ENCODE measurements around the gene ATG9A.

DNA sequence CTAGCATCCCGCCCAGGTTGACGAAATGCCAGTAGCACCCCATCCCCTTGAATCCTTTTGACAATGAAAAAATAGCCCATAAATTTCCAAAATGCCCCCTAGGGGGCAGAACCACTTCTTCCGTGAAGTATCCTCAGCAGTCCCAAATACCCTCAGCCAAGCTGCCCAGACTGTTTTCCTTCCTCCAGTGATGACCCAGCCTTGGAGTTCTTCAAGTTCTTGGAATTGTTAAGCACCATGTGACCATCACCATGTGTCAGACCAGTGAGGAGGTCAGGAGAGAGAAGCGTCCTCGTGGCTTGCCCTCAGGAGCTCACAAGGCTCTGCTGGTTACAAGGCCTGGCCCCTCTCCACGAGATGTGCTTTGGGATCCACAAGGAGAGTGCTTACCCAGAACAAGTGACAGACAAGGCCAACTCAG lies 58.2 kb downstream of the ATG9A start:
- no peak for TF ChIP-seq ZNF565 (CRISPR knock-in tag; conservative IDR thresholded peaks at IDR 0.05; ENCODE audit: low read depth)
- TF ChIP-seq, protein P1, sequence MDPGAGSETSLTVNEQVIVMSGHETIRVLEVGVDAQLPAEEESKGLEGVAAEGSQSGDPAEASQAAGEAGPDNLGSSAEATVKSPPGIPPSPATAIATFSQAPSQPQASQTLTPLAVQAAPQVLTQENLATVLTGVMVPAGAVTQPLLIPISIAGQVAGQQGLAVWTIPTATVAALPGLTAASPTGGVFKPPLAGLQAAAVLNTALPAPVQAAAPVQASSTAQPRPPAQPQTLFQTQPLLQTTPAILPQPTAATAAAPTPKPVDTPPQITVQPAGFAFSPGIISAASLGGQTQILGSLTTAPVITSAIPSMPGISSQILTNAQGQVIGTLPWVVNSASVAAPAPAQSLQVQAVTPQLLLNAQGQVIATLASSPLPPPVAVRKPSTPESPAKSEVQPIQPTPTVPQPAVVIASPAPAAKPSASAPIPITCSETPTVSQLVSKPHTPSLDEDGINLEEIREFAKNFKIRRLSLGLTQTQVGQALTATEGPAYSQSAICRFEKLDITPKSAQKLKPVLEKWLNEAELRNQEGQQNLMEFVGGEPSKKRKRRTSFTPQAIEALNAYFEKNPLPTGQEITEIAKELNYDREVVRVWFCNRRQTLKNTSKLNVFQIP (CRISPR knock-in tag; IDR thresholded peaks at IDR 0.05; ENCODE audit: borderline replicate concordance, low read depth), result no peak
- TF ChIP-seq, protein P2, sequence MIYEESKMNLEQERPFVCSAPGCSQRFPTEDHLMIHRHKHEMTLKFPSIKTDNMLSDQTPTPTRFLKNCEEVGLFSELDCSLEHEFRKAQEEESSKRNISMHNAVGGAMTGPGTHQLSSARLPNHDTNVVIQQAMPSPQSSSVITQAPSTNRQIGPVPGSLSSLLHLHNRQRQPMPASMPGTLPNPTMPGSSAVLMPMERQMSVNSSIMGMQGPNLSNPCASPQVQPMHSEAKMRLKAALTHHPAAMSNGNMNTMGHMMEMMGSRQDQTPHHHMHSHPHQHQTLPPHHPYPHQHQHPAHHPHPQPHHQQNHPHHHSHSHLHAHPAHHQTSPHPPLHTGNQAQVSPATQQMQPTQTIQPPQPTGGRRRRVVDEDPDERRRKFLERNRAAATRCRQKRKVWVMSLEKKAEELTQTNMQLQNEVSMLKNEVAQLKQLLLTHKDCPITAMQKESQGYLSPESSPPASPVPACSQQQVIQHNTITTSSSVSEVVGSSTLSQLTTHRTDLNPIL (CRISPR knock-in tag; IDR thresholded peaks at IDR 0.05; ENCODE audit: low read depth), result no peak
- TF ChIP-seq ZFP3 (CRISPR knock-in tag; IDR thresholded peaks at IDR 0.05), result no peak
